ENCODE measurements around the gene OR10H3. TPM values are rescaled to one million over a fixed set of nuclear protein-coding genes. Genes with fewer than 3 reads are reported as not detected.

The OR10H3 gene
- total RNA-seq (ENCODE audit: low replicate concordance), result not detected in 2 replicates

GRCh38 chr19:15737722-15738121 is at the start of gene OR10H3:
Gene OR10H3, plus strand, starts transcription at chr19:15737985. Its CDS starts 3,408 bp downstream, at chr19:15741393.

GRCh38 chr19:15727724-15728123 is 10.1 kb upstream of the OR10H3 start, which contains the start of gene OR10H2:
Gene OR10H2, plus strand, starts transcription at chr19:15728024. Its CDS starts 20 bp downstream, at chr19:15728044.

GRCh38 chr19:15787611-15788155 is 49.9 kb downstream of the OR10H3 start, which contains the start of gene OR10H5:
Gene OR10H5, plus strand, starts transcription at chr19:15787661. Its CDS starts 6,388 bp downstream, at chr19:15794049.

Other genes with a start within 250 kb of the OR10H3 start
- not detected in 2 replicates for gene CYP4F22, start 229.5 kb upstream of the OR10H3 start, total RNA-seq (ENCODE audit: low replicate concordance)
- not detected in 2 replicates for gene CYP4F8, start 122.8 kb upstream of the OR10H3 start, total RNA-seq (ENCODE audit: low replicate concordance)
- gene CYP4F3, start 97.1 kb upstream of the OR10H3 start, total RNA-seq (ENCODE audit: low replicate concordance), result 0.23 TPM in 1 of 2 replicates, not detected in the other
- 0.70 TPM in 1 of 2 replicates, not detected in the other for gene CYP4F12, start 64.9 kb upstream of the OR10H3 start, total RNA-seq (ENCODE audit: low replicate concordance)
- not detected in 2 replicates for gene OR10H2, start 10.0 kb upstream of the OR10H3 start, total RNA-seq (ENCODE audit: low replicate concordance)
- not detected in 2 replicates for gene OR10H5, start 49.7 kb downstream of the OR10H3 start, total RNA-seq (ENCODE audit: low replicate concordance)
- not detected in 2 replicates for gene OR10H1, start 77.7 kb downstream of the OR10H3 start, total RNA-seq (ENCODE audit: low replicate concordance)
- gene CYP4F2, start 160.1 kb downstream of the OR10H3 start, total RNA-seq (ENCODE audit: low replicate concordance), result not detected in 2 replicates
- gene CYP4F11, start 196.5 kb downstream of the OR10H3 start, total RNA-seq (ENCODE audit: low replicate concordance), result not detected in 2 replicates
- not detected in 2 replicates for gene OR10H4, start 211.0 kb downstream of the OR10H3 start, total RNA-seq (ENCODE audit: low replicate concordance)

Data from smooth muscle cell of the coronary artery (primary cell).